EL (cell line): Measurements from ENCODE around the gene FAM234B.

ENCODE experiments used
- DNase-seq: peaks from one replicate; pipeline ENCODE4 v3.0.0-alpha.2; 2016

Gene FAM234B

GRCh38 chr12:13121568-13121967 lies 77.4 kb downstream of the FAM234B start:
- DNase-seq: no peak

GRCh38 chr12:13124656-13125505 lies 80.7 kb downstream of the FAM234B start:
- DNase-seq: peak; percentile 87

- DNase-seq: no peak
Measured at GRCh38 chr12:13125996-13126395, 81.8 kb downstream of the FAM234B start.

- DNase-seq: no peak
Measured at GRCh38 chr12:13126494-13126893, 82.3 kb downstream of the FAM234B start.

GRCh38 chr12:13127444-13127843 lies 83.3 kb downstream of the FAM234B start:
- no peak for DNase-seq

GRCh38 chr12:13128291-13128965 lies 84.2 kb downstream of the FAM234B start:
- DNase-seq: peak; percentile 52

GRCh38 chr12:13130981-13131380 lies 86.8 kb downstream of the FAM234B start:
- DNase-seq: no peak
